ENCODE measurements around the gene MCF2L. TPM values are rescaled to one million over a fixed set of nuclear protein-coding genes. Genes with fewer than 3 reads are reported as not detected.

Gene MCF2L
- polyA plus RNA-seq, 1 donor (not counting 4 experiments of a cell fraction or from before 2014, with no cell fraction given) = 0.14 TPM

DNA sequence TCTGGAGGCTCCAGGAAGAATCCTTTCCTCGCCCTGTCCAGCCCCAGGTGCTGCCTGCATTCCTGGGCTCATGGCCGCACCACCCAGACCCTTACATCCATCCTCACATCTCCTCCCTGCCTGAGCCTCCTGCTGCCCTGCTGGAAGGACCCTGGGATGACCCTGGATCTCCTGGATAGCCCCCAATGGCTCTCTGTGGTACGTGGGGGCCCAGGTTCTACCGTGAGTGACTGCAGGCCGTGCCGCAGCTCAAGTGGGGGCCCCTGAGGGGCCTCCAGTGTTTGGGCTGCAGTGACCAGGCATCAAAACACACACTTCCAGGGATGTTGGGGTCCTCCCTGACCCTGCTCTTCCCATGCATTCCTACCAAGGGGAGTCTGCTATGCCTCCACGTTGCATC, 8.3 kb upstream of the MCF2L start:
- no peaks in the 10 kb centered on the region for H3K4me1 ChIP-seq (ENCODE audit: control insufficient read depth, extremely low read depth, insufficient read depth, low read length)
- no peaks in the 10 kb centered on the region for H3K79me2 ChIP-seq (ENCODE audit: control insufficient read depth, insufficient read depth, low read length)
- FAIRE-seq (no peak), DNase-seq (ENCODE audit: low read depth, low spot score) (no peak)
- no peak overlapping the region for H3K27ac ChIP-seq (ENCODE audit: control insufficient read depth, insufficient read depth, low read length)
- H3K27me3 ChIP-seq (ENCODE audit: control insufficient read depth, extremely low read depth, insufficient read depth, low read length) = peaks cover 11% of the 10 kb centered on the region
- H3K9me1 ChIP-seq (ENCODE audit: control insufficient read depth, extremely low read depth, insufficient read depth, low read length) = no peaks in the 10 kb centered on the region
- no peak overlapping the region for H2AFZ ChIP-seq (ENCODE audit: control insufficient read depth, low read length)
- no peak overlapping the region for H3K9ac ChIP-seq (ENCODE audit: control insufficient read depth, extremely low read depth, insufficient read depth, low read length)
- H3K4me2 ChIP-seq (ENCODE audit: control insufficient read depth, extremely low read depth, insufficient read depth, low read depth, low read length) = no peak overlapping the region
- H3K4me3 ChIP-seq (ENCODE audit: control insufficient read depth in 2 of 3, extremely low read depth in 1 of 3, insufficient read depth in 2 of 3, low read depth in 1 of 3, low read length in 3 of 3) = no peak overlapping the region
- no peaks in the 10 kb centered on the region for H4K20me1 ChIP-seq (ENCODE audit: control insufficient read depth, extremely low read depth, insufficient read depth, low read length)
- H3K36me3 ChIP-seq (ENCODE audit: control insufficient read depth in 2 of 2, extremely low read depth in 1 of 2, insufficient read depth in 2 of 2, low read length in 2 of 2) = no peaks in the 10 kb centered on the region
- H3K9me3 ChIP-seq (ENCODE audit: control insufficient read depth, low read depth, low read length) = no peaks in the 10 kb centered on the region
- dilution Hi-C loops (cut with MboI; ENCODE audit: extremely low pct_ligation_motif_present, low sequenced_read_pairs) = no loop called here
- TF ChIP-seq, protein P1, sequence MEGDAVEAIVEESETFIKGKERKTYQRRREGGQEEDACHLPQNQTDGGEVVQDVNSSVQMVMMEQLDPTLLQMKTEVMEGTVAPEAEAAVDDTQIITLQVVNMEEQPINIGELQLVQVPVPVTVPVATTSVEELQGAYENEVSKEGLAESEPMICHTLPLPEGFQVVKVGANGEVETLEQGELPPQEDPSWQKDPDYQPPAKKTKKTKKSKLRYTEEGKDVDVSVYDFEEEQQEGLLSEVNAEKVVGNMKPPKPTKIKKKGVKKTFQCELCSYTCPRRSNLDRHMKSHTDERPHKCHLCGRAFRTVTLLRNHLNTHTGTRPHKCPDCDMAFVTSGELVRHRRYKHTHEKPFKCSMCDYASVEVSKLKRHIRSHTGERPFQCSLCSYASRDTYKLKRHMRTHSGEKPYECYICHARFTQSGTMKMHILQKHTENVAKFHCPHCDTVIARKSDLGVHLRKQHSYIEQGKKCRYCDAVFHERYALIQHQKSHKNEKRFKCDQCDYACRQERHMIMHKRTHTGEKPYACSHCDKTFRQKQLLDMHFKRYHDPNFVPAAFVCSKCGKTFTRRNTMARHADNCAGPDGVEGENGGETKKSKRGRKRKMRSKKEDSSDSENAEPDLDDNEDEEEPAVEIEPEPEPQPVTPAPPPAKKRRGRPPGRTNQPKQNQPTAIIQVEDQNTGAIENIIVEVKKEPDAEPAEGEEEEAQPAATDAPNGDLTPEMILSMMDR (optimal IDR thresholded peaks at IDR 0.05 in 1 of 3, IDR thresholded peaks at IDR 0.05 in 1 of 3, conservative IDR thresholded peaks at IDR 0.05 in 1 of 3; ENCODE audit: extremely low read depth in 1 of 3, insufficient read depth in 2 of 3, low read length in 3 of 3) = no peak
- TF ChIP-seq EZH2 (IDR thresholded peaks at IDR 0.05; ENCODE audit: low read length) = no peak

DNA sequence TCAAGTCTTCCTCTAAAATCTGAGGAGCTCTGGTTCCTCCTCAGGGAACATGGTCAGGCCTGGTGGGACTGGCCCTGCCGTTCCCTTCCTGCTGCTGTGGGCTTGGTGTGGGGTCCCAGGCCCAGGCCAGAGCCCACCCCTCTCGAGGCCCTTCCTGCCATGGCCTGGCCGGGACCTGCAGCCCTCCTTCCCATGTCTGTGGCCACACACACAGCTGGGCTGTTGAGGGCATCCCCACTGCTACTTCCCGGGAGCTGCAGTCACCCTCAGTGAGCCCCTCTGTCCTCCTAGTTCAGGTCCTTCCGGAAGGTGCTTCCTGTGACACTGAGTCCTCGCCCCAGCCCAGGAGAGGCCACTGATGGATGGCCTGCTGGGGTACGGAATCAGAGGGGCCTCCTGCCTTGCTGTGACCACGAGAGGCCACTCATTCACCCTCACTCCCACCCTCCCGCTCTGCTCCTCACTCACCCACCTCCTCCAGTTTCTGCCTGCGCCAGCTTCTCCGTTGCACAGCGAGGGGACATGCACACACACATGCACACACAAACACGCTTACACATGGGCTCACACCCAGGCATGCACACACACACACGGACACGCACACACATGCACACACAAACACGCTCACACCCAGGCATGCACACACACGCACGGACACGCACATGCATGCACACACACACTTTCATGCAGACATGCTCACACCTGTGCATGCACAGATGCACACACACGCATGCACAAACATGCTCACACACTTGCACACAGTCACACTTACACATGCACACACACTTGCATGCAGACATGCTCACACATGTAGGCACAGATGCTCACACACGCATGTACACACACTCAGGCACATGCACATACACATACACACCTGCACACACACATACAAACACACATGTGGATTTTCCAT, 7.3 kb upstream of the MCF2L start:
- Histone ChIP-seq H3K4me2 (ENCODE audit: control insufficient read depth, extremely low read depth, insufficient read depth, low read depth, low read length) (no peak overlapping the region), H3K27me3 (ENCODE audit: control insufficient read depth, extremely low read depth, insufficient read depth, low read length) (peaks cover 19% of the 10 kb centered on the region), H3K4me3 (ENCODE audit: control insufficient read depth in 2 of 3, extremely low read depth in 1 of 3, insufficient read depth in 2 of 3, low read depth in 1 of 3, low read length in 3 of 3) (no peak overlapping the region), H2AFZ (ENCODE audit: control insufficient read depth, low read length) (no peak overlapping the region), H3K9ac (ENCODE audit: control insufficient read depth, extremely low read depth, insufficient read depth, low read length) (no peak overlapping the region), H3K36me3 (ENCODE audit: control insufficient read depth in 2 of 2, extremely low read depth in 1 of 2, insufficient read depth in 2 of 2, low read length in 2 of 2) (no peaks in the 10 kb centered on the region), H3K4me1 (ENCODE audit: control insufficient read depth, extremely low read depth, insufficient read depth, low read length) (no peaks in the 10 kb centered on the region), H3K27ac (ENCODE audit: control insufficient read depth, insufficient read depth, low read length) (no peak overlapping the region), H3K9me1 (ENCODE audit: control insufficient read depth, extremely low read depth, insufficient read depth, low read length) (no peaks in the 10 kb centered on the region), H4K20me1 (ENCODE audit: control insufficient read depth, extremely low read depth, insufficient read depth, low read length) (no peaks in the 10 kb centered on the region), H3K9me3 (ENCODE audit: control insufficient read depth, low read depth, low read length) (no peaks in the 10 kb centered on the region), H3K79me2 (ENCODE audit: control insufficient read depth, insufficient read depth, low read length) (no peaks in the 10 kb centered on the region)
- TF ChIP-seq, protein P1 (optimal IDR thresholded peaks at IDR 0.05 in 1 of 3, IDR thresholded peaks at IDR 0.05 in 1 of 3, conservative IDR thresholded peaks at IDR 0.05 in 1 of 3; ENCODE audit: extremely low read depth in 1 of 3, insufficient read depth in 2 of 3, low read length in 3 of 3) = no peak
- TF ChIP-seq EZH2 (IDR thresholded peaks at IDR 0.05; ENCODE audit: low read length) = no peak
- FAIRE-seq (no peak), DNase-seq (ENCODE audit: low read depth, low spot score) (no peak)
- dilution Hi-C loops (cut with MboI; ENCODE audit: extremely low pct_ligation_motif_present, low sequenced_read_pairs) = no loop called here

All from keratinocyte (primary cell).